CD4-positive, alpha-beta T cell treated with Interleukin-12 subunit alpha and Interleukin-12 subunit beta, for 1 hour (primary cell): ENCODE measurements around the gene PTPRN2.
"Not testable (repeated sequence)": the region's sequence is repeated elsewhere in the genome, so short reads cannot be mapped to it uniquely, and the experiment has no call there.

ENCODE experiments used
- DNase-seq: peaks from one replicate; pipeline ENCODE4 v3.0.0-alpha.2; 2020

PTPRN2 gene

GRCh38 chr7:158312789-158313188, 274.8 kb downstream of the PTPRN2 start:
- no peak for DNase-seq

- no peak for DNase-seq
Measured at GRCh38 chr7:158311791-158312190, 275.8 kb downstream of the PTPRN2 start.

- DNase-seq, result no peak
Measured at GRCh38 chr7:158310924-158311666, 276.5 kb downstream of the PTPRN2 start.

GRCh38 chr7:158309868-158310763, 277.5 kb downstream of the PTPRN2 start:
- no peak for DNase-seq

- DNase-seq, result no peak
Measured at GRCh38 chr7:158308001-158308400, 279.6 kb downstream of the PTPRN2 start.

GRCh38 chr7:158304072-158304471, 283.6 kb downstream of the PTPRN2 start:
- not testable (repeated sequence) for DNase-seq

GRCh38 chr7:158303121-158303520, 284.5 kb downstream of the PTPRN2 start:
- no peak for DNase-seq

- no peak for DNase-seq
Measured at GRCh38 chr7:158302274-158303070, 285.2 kb downstream of the PTPRN2 start.

GRCh38 chr7:158301207-158301606, 286.4 kb downstream of the PTPRN2 start:
- no peak for DNase-seq

GRCh38 chr7:158300427-158300826, 287.2 kb downstream of the PTPRN2 start:
- DNase-seq, result no peak

GRCh38 chr7:158299607-158300006, 288.0 kb downstream of the PTPRN2 start:
- no peak for DNase-seq

- DNase-seq, result no peak
Measured at GRCh38 chr7:158296798-158297104, 290.9 kb downstream of the PTPRN2 start.

GRCh38 chr7:158295966-158296797, 291.4 kb downstream of the PTPRN2 start:
- DNase-seq, result no peak

GRCh38 chr7:158294468-158295215, 293.0 kb downstream of the PTPRN2 start:
- DNase-seq, result not testable (repeated sequence)

GRCh38 chr7:158292948-158293347, 294.7 kb downstream of the PTPRN2 start:
- no peak for DNase-seq

GRCh38 chr7:158291998-158292397, 295.6 kb downstream of the PTPRN2 start:
- no peak for DNase-seq

GRCh38 chr7:158289761-158290523, 297.7 kb downstream of the PTPRN2 start:
- no peak for DNase-seq

GRCh38 chr7:158289231-158289630, 298.4 kb downstream of the PTPRN2 start:
- DNase-seq, result no peak

GRCh38 chr7:158286210-158286609, 301.4 kb downstream of the PTPRN2 start:
- DNase-seq, result no peak

GRCh38 chr7:158285383-158285770, 302.2 kb downstream of the PTPRN2 start:
- no peak for DNase-seq
